ENCODE measurements around the gene ATAD3C. TPM values are rescaled to one million over a fixed set of nuclear protein-coding genes. Genes with fewer than 3 reads are reported as not detected.

ATAD3C gene
- polyA plus RNA-seq, 1 of the 3 experiments (the other 2 are of a cell fraction), result 0.38 TPM

DNA sequence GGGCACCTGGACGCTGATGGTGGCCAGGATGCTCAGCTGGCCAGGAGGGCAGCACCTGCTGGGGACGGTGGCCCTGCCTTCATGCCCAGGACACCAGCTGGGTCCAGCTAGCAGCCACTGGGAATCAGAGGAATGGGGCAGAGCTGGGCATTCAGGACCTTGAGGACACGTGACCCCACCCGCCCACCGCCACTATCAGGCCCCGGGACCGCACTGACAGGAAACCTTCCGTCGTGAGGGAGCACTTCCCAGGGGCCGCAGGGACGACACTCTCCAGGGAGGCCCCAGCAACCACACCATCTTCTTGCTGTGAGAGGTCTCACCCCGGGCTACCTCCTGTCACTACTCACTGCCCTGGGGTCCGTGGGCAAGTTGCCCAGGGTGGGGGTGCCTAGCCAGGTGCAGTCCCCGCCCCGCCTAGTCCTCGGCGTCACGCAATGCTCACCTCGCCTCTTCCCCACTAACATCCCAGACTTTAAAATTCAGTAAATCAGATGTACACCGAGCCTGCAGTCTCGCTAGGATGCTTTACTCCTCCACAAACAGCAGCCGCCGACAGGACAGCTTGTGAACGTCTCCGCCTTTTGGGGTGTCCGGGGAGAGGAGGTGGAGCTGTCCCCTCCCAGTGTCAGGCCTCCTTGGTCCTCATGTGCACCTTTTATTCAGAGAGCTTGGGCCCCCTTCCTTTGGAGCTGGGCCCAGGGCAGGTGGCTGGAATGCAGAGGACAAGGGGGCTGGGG, 9.1 kb upstream of the ATAD3C start:
- Histone ChIP-seq H3F3A (replicated peaks; ENCODE audit: insufficient read depth) (no peaks in the 10 kb centered on the region), H3K9me2 (no peaks in the 10 kb centered on the region), H3K27me3 (ENCODE audit: insufficient read depth) (no peaks in the 10 kb centered on the region), H3K79me2 (ENCODE audit: insufficient read depth) (no peaks in the 10 kb centered on the region), H3K9me3 (no peaks in the 10 kb centered on the region), H3K27ac (ENCODE audit: low read depth in 2 of 2, low read length in 1 of 2) (no peak overlapping the region), H3K4me2 (no peak overlapping the region), H4K20me1 (ENCODE audit: insufficient read depth) (no peaks in the 10 kb centered on the region), H3K36me3 (replicated peaks in 1 of 2; ENCODE audit: control insufficient read depth in 1 of 2, insufficient read depth in 2 of 2, low read length in 1 of 2) (no peaks in the 10 kb centered on the region), H3K9ac (no peak overlapping the region), H3K4me3 (ENCODE audit: low read depth in 2 of 2, low read length in 1 of 2) (no peak overlapping the region), H3K4me1 (ENCODE audit: control insufficient read depth in 1 of 2, insufficient read depth in 2 of 2, low read depth in 1 of 2, low read length in 1 of 2) (peaks cover 0 to 7% of the 10 kb centered on the region in 2 experiments; a peak in 1 of 4 replicates), H2AFZ (ENCODE audit: low read depth) (no peak overlapping the region)
- CTCF ChIA-PET, result interaction anchor here (1.0 to 2.6 kb wide), 5 partner anchors 9 to 65 kb away, joined by 3 to 8 read pairs (median 4); no protein-coding TSS in a partner anchor
- POLR2A ChIA-PET, result no interaction called here
- over 99% methylated on average over 15 of the region's 26 CpGs for WGBS (ENCODE audit: low lambda C conversion rate)
- peak; percentile 27 for DNase-seq
- TF ChIP-seq ZBTB33 (IDR thresholded peaks at IDR 0.05; ENCODE audit: borderline replicate concordance, low read depth), result no peak
- TF ChIP-seq, protein P1, sequence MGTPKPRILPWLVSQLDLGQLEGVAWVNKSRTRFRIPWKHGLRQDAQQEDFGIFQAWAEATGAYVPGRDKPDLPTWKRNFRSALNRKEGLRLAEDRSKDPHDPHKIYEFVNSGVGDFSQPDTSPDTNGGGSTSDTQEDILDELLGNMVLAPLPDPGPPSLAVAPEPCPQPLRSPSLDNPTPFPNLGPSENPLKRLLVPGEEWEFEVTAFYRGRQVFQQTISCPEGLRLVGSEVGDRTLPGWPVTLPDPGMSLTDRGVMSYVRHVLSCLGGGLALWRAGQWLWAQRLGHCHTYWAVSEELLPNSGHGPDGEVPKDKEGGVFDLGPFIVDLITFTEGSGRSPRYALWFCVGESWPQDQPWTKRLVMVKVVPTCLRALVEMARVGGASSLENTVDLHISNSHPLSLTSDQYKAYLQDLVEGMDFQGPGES (IDR thresholded peaks at IDR 0.05; ENCODE audit: low read depth, low read length), result no peak
- TF ChIP-seq POLR2AphosphoS5 (IDR thresholded peaks at IDR 0.05; ENCODE audit: low read depth, low read length), result no peak
- TF ChIP-seq GATA2 (CRISPR knock-in tag; IDR thresholded peaks at IDR 0.05), result no peak
- TF ChIP-seq, protein P2, sequence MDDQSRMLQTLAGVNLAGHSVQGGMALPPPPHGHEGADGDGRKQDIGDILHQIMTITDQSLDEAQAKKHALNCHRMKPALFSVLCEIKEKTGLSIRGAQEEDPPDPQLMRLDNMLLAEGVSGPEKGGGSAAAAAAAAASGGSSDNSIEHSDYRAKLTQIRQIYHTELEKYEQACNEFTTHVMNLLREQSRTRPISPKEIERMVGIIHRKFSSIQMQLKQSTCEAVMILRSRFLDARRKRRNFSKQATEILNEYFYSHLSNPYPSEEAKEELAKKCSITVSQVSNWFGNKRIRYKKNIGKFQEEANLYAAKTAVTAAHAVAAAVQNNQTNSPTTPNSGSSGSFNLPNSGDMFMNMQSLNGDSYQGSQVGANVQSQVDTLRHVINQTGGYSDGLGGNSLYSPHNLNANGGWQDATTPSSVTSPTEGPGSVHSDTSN (IDR thresholded peaks at IDR 0.05), result no peak
- TF ChIP-seq USF1 (IDR thresholded peaks at IDR 0.05; ENCODE audit: borderline replicate concordance, low read depth), result no peak
- no peak for TF ChIP-seq FOXM1 (IDR thresholded peaks at IDR 0.05; ENCODE audit: low read depth)

GRCh38 chr1:1441002-1441888, 8.2 kb upstream of the ATAD3C start:
- Histone ChIP-seq H3K27ac (ENCODE audit: low read depth in 2 of 2, low read length in 1 of 2) (no peak overlapping the region), H3F3A (replicated peaks; ENCODE audit: insufficient read depth) (no peaks in the 10 kb centered on the region), H3K79me2 (ENCODE audit: insufficient read depth) (no peaks in the 10 kb centered on the region), H2AFZ (ENCODE audit: low read depth) (no peak overlapping the region), H3K27me3 (ENCODE audit: insufficient read depth) (no peaks in the 10 kb centered on the region), H3K9me2 (no peaks in the 10 kb centered on the region), H3K4me3 (ENCODE audit: low read depth in 2 of 2, low read length in 1 of 2) (no peak overlapping the region), H3K4me1 (ENCODE audit: control insufficient read depth in 1 of 2, insufficient read depth in 2 of 2, low read depth in 1 of 2, low read length in 1 of 2) (peaks cover 0 to 3% of the 10 kb centered on the region in 2 experiments; a peak in 1 of 4 replicates), H3K36me3 (replicated peaks in 1 of 2; ENCODE audit: control insufficient read depth in 1 of 2, insufficient read depth in 2 of 2, low read length in 1 of 2) (no peaks in the 10 kb centered on the region), H3K9me3 (no peaks in the 10 kb centered on the region), H4K20me1 (ENCODE audit: insufficient read depth) (no peaks in the 10 kb centered on the region), H3K4me2 (no peak overlapping the region), H3K9ac (no peak overlapping the region)
- TF ChIP-seq RAD21 (IDR thresholded peaks at IDR 0.05; ENCODE audit: low read length) (peak; percentile 42), NRF1 (IDR thresholded peaks at IDR 0.05; ENCODE audit: low read depth, low read length) (no peak), CTCF (IDR thresholded peaks at IDR 0.05) (peak; percentile 50), FOXJ3 (CRISPR knock-in tag; IDR thresholded peaks at IDR 0.05) (no peak), SMC3 (IDR thresholded peaks at IDR 0.05; ENCODE audit: low read depth, low read length) (peak; percentile 25; the same call in 1 of the 2 replicates)
- TF ChIP-seq, protein P1 (IDR thresholded peaks at IDR 0.05; ENCODE audit: low read depth, low read length), result no peak
- WGBS (ENCODE audit: low lambda C conversion rate), result no CpG with 5 or more reads among the region's 29 CpGs
- ChIA-PET CTCF (interaction anchor here (0.6 to 2.6 kb wide), 9 partner anchors 10 to 66 kb away, joined by 3 to 8 read pairs (median 3); partner anchors contain the start of genes AURKAIP1 and MRPL20), POLR2A (no interaction called here)
- peak; percentile 86 for DNase-seq

Data from SK-N-SH (cell line).